Measurements from ENCODE around the gene CLEC1A. TPM values are rescaled to one million over a fixed set of nuclear protein-coding genes. Genes with fewer than 3 reads are reported as not detected.
A peak's percentile ranks its signal among the peaks of the same experiment; 100 is the strongest.

CLEC1A gene
- total and polyA plus RNA-seq, 8 donors = 0.24 to 3.0 (median 0.79) TPM

GRCh38 chr12:10095971-10096370 lies 2.8 kb downstream of the CLEC1A start:
- no peak for TF ChIP-seq CTCF (IDR thresholded peaks at IDR 0.05)
- H3K4me1 ChIP-seq = no peaks in the 10 kb centered on the region
- FAIRE-seq (no peak), DNase-seq (no peak), ATAC-seq (no peak)
- H3K27me3 ChIP-seq = peaks cover 0 to 3% (median 0%) of the 10 kb centered on the region in 4 donors
- no peak overlapping the region for H3K4me3 ChIP-seq
- no peak overlapping the region for H3K27ac ChIP-seq
- no peaks in the 10 kb centered on the region for H3K36me3 ChIP-seq
- 78 to 85% methylated on average over 3 of the region's 3 CpGs for WGBS, 2 donors
- intact Hi-C loops (cut with DNase I) = no loop called here
- H3K9me3 ChIP-seq = no peaks in the 10 kb centered on the region

GRCh38 chr12:10094646-10095395 lies 4.0 kb downstream of the CLEC1A start:
- TF ChIP-seq CTCF (IDR thresholded peaks at IDR 0.05) = no peak
- intact Hi-C loops (cut with DNase I) = no loop called here

GRCh38 chr12:10088955-10089900 lies 9.6 kb downstream of the CLEC1A start:
- peaks cover 0 to 3% (median 0%) of the 10 kb centered on the region in 4 donors for H3K27me3 ChIP-seq
- DNase-seq (no peak), ATAC-seq (no peak), FAIRE-seq (no peak)
- H3K36me3 ChIP-seq = no peaks in the 10 kb centered on the region
- H3K27ac ChIP-seq = no peak overlapping the region
- TF ChIP-seq CTCF (IDR thresholded peaks at IDR 0.05) = no peak
- no peaks in the 10 kb centered on the region for H3K9me3 ChIP-seq
- H3K4me1 ChIP-seq = no peaks in the 10 kb centered on the region
- H3K4me3 ChIP-seq = no peak overlapping the region
- WGBS, 2 donors = 37 to 40% methylated on average over 8 of the region's 8 CpGs
- intact Hi-C loops (cut with DNase I) = no loop called here

More at GRCh38 chr12:10094646-10095395, 4.0 kb downstream of the CLEC1A start:
- WGBS, 2 donors = 42 to 46% methylated on average over 4 of the region's 4 CpGs
- Histone ChIP-seq H3K4me1 (no peaks in the 10 kb centered on the region), H3K36me3 (no peaks in the 10 kb centered on the region), H3K27me3 (peaks cover 0 to 3% (median 0%) of the 10 kb centered on the region in 4 donors), H3K27ac (no peak overlapping the region), H3K9me3 (no peaks in the 10 kb centered on the region), H3K4me3 (no peak overlapping the region)
- DNase-seq (no peak), FAIRE-seq (no peak), ATAC-seq (peak in 2 of 4 donors; percentile 37 to 51)

- intact Hi-C loops (cut with DNase I) = no loop called here
These were observed 10.8 kb downstream of the CLEC1A start for GRCh38 chr12:10088031-10088430.

More at GRCh38 chr12:10088031-10088430, 10.8 kb downstream of the CLEC1A start:
- no peak overlapping the region for H3K27ac ChIP-seq
- H3K4me3 ChIP-seq = no peak overlapping the region
- TF ChIP-seq CTCF (IDR thresholded peaks at IDR 0.05) = no peak
- peaks cover 0 to 3% (median 0%) of the 10 kb centered on the region in 4 donors for H3K27me3 ChIP-seq
- no peaks in the 10 kb centered on the region for H3K9me3 ChIP-seq
- DNase-seq (no peak), ATAC-seq (no peak), FAIRE-seq (no peak)
- H3K36me3 ChIP-seq = no peaks in the 10 kb centered on the region
- no peaks in the 10 kb centered on the region for H3K4me1 ChIP-seq

Measured in pancreas (tissue), 10 donors.